Stimulated activated CD4-positive, alpha-beta T cell treated with anti-CD3 and anti-CD28 coated beads, TNF-alpha, amount 100 ng/mL, for 48 hours (primary cell): ENCODE results near the gene TIE1.

Source experiments
- DNase-seq, 3 donors: peaks; one replicate each; pipeline ENCODE4 v3.0.0-alpha.2; 2020; ENCODE audit warnings: low read depth in 3 of 3

The TIE1 gene

GRCh38 chr1:43293896-43294760 is 6.7 kb upstream of the TIE1 start:
- DNase-seq = no peak

GRCh38 chr1:43294761-43295160 is 6.0 kb upstream of the TIE1 start:
- DNase-seq = no peak

DNA sequence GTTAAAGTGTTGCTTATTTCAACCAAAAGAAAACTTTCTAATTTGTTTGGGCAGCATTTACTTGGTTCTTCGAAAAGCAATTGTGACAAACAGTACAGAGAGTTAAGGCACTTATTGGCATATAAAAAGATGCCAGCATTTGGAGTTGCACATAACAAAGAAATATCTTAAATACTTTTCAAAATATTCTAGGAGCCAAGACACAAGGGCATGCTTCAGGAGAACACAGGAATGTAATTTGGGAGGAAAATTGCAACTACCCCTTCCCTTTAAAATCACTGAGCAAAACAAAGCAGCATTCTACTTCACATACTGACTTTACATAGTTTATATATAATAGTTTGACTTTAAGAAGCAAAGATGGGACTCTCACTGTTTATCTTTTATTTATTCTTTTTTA is 4.6 kb upstream of the TIE1 start:
- DNase-seq = no peak

DNA sequence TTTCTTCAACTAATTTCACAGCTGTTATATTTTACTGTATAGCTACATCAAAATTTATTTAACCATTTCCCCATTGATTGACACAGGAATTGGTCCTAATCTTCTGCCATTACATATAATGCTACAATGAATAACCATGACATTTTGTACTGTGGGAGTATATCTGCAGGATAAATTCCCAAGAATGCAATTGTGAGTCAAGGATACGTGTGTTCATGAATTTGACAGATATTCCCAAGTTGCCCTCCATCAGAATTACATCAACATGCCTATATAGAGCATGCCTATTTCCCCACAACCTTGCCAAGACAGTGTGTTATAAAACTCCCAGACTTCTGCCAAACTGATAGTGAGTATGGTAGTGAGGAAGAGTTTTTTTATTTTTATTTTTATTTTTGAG is 2.7 kb upstream of the TIE1 start:
- no peak for DNase-seq

- DNase-seq = no peak
Observed at GRCh38 chr1:43299101-43299500, 1.7 kb upstream of the TIE1 start.

DNA sequence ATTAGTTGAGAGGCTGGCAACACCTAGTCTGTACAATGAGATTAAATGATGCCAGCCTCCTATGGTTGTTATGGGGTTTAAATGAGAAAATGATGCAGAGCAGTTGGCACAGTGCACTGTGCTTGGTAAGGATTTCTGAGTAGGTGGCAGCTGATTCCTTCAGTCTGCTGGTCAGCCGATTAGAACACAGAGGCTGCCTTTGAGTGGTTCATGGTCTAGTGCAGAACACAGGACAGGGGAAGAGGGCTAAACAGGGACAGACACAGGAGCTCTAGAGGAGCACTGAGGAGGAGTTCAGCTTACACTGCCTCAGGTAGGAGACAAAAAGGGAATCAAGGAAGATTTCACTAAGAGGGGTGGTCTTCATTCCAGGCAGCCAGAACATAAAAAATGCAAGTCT is 1.4 kb downstream of the TIE1 start:
- no peak for DNase-seq

- no peak for DNase-seq
Observed at GRCh38 chr1:43302721-43303470, 2.1 kb downstream of the TIE1 start.

DNA sequence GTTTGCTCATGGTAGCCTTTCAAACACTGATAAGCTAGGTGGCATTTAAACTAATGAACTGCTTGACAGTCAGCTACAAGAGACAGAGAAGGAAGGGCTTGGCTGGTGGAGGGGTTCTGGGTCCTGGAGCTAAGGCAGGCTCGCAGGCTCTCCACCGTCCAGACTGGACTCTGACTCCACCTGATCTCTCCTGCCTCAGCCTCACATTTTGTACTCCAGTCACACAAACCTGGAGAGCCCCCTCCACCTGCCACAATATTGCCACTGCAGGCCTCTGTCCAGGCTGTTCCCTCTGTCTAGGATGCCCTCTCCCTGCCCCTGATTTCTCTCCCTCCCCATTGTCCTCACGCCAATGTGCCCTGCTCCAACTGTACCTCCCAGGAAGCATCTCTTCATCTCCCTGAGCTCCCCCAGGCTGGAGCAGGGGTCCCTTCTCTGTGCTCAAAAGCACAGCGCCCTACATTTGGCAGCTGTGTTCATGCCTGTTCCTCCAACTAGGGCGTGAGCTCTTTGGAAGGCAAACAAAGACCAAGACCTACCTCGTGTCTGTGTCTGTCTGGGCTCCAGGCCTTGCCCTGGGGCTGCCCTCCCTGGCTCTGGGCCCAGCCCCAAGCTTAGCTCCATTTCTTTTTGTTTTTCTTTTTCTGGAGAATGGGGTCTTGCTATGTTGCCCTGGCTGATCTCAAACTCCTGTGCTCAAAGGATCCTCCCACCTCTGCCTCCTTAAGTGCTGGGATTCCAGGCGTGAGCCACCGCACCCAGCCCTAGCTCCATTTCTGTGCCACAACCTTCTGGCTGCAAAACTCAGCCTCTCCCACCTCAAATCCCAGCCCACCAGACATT is 2.9 kb downstream of the TIE1 start:
- no peak for DNase-seq

- no peak for DNase-seq
Observed at GRCh38 chr1:43304314-43304681, 3.5 kb downstream of the TIE1 start.

GRCh38 chr1:43304771-43305300 is 4.1 kb downstream of the TIE1 start:
- DNase-seq = no peak

GRCh38 chr1:43305461-43305860 is 4.7 kb downstream of the TIE1 start:
- DNase-seq = no peak

DNA sequence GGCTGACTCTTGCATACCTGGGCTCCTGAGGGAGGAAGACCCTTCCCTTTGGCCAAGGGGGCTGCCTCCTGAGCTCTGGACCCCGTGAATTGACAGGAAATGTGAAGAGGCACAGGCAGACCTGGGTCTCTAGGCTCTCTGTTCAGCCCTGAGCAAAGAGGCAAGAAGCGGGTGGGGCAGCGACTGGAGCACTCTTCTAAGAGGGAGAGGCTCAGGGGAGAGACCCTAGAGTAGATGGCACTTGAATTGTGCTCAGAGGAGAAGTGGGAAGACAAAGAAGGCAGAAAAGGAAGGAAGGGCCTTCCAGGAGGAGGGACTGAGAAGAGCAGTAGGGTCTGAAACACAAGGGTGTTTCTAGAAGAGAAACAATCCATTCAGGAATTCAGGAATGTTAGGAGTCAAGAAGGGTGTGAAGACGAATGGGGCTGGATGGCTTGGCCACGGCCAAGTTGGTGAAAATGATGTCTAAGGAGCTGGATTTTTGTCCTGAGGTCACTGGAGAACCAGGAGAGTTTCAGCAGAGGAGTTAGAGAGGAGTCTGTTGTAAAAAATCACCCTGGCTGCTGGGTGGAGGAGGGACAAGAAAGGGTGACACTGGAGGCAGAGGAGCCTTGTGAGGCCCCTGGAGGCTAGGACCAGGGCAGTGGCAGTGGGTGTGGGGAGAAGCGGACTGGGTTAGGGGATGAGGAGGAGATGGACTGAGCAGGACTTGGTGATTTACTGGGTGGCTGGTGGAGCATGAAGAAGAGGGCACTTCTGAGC is 5.3 kb downstream of the TIE1 start:
- DNase-seq = no peak

GRCh38 chr1:43306688-43307457 is 6.1 kb downstream of the TIE1 start:
- DNase-seq = no peak

GRCh38 chr1:43307458-43308158 is 6.8 kb downstream of the TIE1 start:
- no peak for DNase-seq

- no peak for DNase-seq
Observed at GRCh38 chr1:43308635-43309404, 8.0 kb downstream of the TIE1 start.

DNA sequence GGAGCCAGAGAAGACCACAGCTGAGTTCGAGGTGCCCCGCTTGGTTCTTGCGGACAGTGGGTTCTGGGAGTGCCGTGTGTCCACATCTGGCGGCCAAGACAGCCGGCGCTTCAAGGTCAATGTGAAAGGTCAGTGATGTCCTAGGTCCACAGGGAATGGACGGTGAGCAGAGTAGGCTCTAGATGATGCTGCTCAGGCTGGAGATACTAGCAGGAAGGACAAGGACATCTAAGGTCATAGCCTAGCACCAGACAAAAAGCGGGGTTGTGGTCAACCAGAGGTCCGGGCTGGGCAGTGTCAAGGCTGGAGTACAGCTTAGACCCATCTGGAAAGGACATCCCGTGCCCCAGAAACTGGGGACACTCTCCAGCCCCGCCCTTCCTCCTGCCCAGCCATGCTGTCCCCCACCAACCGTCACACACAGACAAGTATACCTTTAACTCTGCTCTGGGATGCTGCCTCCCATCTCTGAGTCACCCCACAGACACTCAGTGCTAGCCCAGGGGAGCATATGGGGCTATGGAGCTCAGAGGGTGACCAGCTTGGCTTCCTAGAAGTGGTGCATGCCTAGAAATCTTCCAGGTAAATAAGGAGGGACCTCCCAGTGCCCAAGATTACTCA is 8.7 kb downstream of the TIE1 start:
- no peak for DNase-seq

GRCh38 chr1:43311521-43311920 is 10.7 kb downstream of the TIE1 start:
- no peak for DNase-seq

DNA sequence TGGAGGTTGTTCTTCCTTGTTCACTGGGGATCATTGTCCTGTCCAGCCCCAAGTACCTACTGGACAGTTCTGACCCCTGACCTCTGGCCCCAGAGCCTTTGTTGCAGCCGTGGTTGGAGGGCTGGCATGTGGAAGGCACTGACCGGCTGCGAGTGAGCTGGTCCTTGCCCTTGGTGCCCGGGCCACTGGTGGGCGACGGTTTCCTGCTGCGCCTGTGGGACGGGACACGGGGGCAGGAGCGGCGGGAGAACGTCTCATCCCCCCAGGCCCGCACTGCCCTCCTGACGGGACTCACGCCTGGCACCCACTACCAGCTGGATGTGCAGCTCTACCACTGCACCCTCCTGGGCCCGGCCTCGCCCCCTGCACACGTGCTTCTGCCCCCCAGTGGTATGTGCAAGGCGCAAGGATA is 11.4 kb downstream of the TIE1 start:
- DNase-seq = no peak
